Skeletal muscle cell (primary cell): ENCODE data around the gene ADGRV1.
"Not testable (repeated sequence)": the region's sequence is repeated elsewhere in the genome, so short reads cannot be mapped to it uniquely, and the experiment has no call there.

Experiments
- DNase-seq: peaks from one replicate; pipeline ENCODE4 v3.0.0-alpha.2; 2010; ENCODE audit warnings: low read depth
- H3K4me3 ChIP-seq: 2 replicates; pipeline ENCODE4 v1.5.1; 2011; ENCODE audit warnings: low read depth, mild to moderate bottlenecking, control low read depth, low read length, moderate library complexity

The ADGRV1 gene

GRCh38 chr5:90792725-90793124, 234.1 kb downstream of the ADGRV1 start:
- no peak for DNase-seq
- no peak overlapping the region for H3K4me3 ChIP-seq

GRCh38 chr5:90793183-90793582, 234.6 kb downstream of the ADGRV1 start:
- DNase-seq = no peak
- H3K4me3 ChIP-seq = no peak overlapping the region

- not testable (repeated sequence) for DNase-seq, H3K4me3 ChIP-seq
These were observed 238.3 kb downstream of the ADGRV1 start for GRCh38 chr5:90796919-90797318.

- H3K4me3 ChIP-seq, DNase-seq: not testable (repeated sequence)
These were observed 241.5 kb downstream of the ADGRV1 start for GRCh38 chr5:90800082-90800481.

GRCh38 chr5:90800515-90800914, 241.9 kb downstream of the ADGRV1 start:
- H3K4me3 ChIP-seq = not testable (repeated sequence)

GRCh38 chr5:90802474-90803317, 244.1 kb downstream of the ADGRV1 start:
- no peak for DNase-seq
- H3K4me3 ChIP-seq = no peak overlapping the region

More at GRCh38 chr5:90800515-90800914, 241.9 kb downstream of the ADGRV1 start:
- not testable (repeated sequence) for DNase-seq

GRCh38 chr5:90803381-90803780, 244.8 kb downstream of the ADGRV1 start:
- H3K4me3 ChIP-seq = no peak overlapping the region
- DNase-seq = no peak

- H3K4me3 ChIP-seq = no peak overlapping the region
- DNase-seq = no peak
These were observed 245.3 kb downstream of the ADGRV1 start for GRCh38 chr5:90803876-90804275.

- H3K4me3 ChIP-seq = no peak overlapping the region
- no peak for DNase-seq
These were observed 248.9 kb downstream of the ADGRV1 start for GRCh38 chr5:90807496-90807895.

- H3K4me3 ChIP-seq = no peak overlapping the region
- no peak for DNase-seq
These were observed 250.9 kb downstream of the ADGRV1 start for GRCh38 chr5:90809311-90810056.

GRCh38 chr5:90810211-90810610, 251.6 kb downstream of the ADGRV1 start:
- no peak overlapping the region for H3K4me3 ChIP-seq
- no peak for DNase-seq

GRCh38 chr5:90813392-90813791, 254.8 kb downstream of the ADGRV1 start:
- DNase-seq = no peak
- H3K4me3 ChIP-seq = no peak overlapping the region

- not testable (repeated sequence) for H3K4me3 ChIP-seq, DNase-seq
These were observed 263.5 kb downstream of the ADGRV1 start for GRCh38 chr5:90822062-90822461.

- no peak overlapping the region for H3K4me3 ChIP-seq
- DNase-seq = no peak
These were observed 265.8 kb downstream of the ADGRV1 start for GRCh38 chr5:90824436-90824835.

- no peak for DNase-seq
- no peak overlapping the region for H3K4me3 ChIP-seq
These were observed 271.5 kb downstream of the ADGRV1 start for GRCh38 chr5:90830058-90830457.

GRCh38 chr5:90833753-90834152, 275.2 kb downstream of the ADGRV1 start:
- DNase-seq = no peak
- no peak overlapping the region for H3K4me3 ChIP-seq

GRCh38 chr5:90834711-90835110, 276.1 kb downstream of the ADGRV1 start:
- DNase-seq = no peak
- no peak overlapping the region for H3K4me3 ChIP-seq

GRCh38 chr5:90843443-90843842, 284.8 kb downstream of the ADGRV1 start:
- no peak overlapping the region for H3K4me3 ChIP-seq
- no peak for DNase-seq

- H3K4me3 ChIP-seq = no peak overlapping the region
- DNase-seq = no peak
These were observed 286.3 kb downstream of the ADGRV1 start for GRCh38 chr5:90844931-90845330.

- H3K4me3 ChIP-seq = no peak overlapping the region
- no peak for DNase-seq
These were observed 287.3 kb downstream of the ADGRV1 start for GRCh38 chr5:90845723-90846554.
